Lung (tissue), 12 donors: ENCODE results near the gene C16orf96. TPM values are rescaled to one million over a fixed set of nuclear protein-coding genes. Genes with fewer than 3 reads are reported as not detected.

ENCODE experiments used
- ATAC-seq: fragments of 200-7000 bp; cut with Tn5 transposase; one replicate; pipeline ENCODE4 v1.9.1; 2020; ENCODE audit warnings: moderate number of reproducible peaks; ENCODE audit not compliant: insufficient read depth, low FRiP score
- DNase-seq, 3 donors: peaks; one replicate each; pipeline ENCODE4 v3.0.0-alpha.2; 2013 to 2017
- H3K27ac ChIP-seq, 2 donors: one replicate each; pipeline ENCODE4 v1.5.1; 2013; ENCODE audit warnings: mild to moderate bottlenecking in 2 of 2, moderate library complexity in 2 of 2, control low read depth in 1 of 2, inconsistent platforms in 1 of 2, low read depth in 1 of 2, low read length in 1 of 2
- H3K27me3 ChIP-seq, 3 donors: one replicate each; pipeline ENCODE4 v1.5.1; 2013; ENCODE audit warnings: low read length in 2 of 3; ENCODE audit not compliant: control insufficient read depth in 3 of 3, insufficient read depth in 3 of 3
- H3K36me3 ChIP-seq, 4 donors: one replicate each; pipeline ENCODE4 v1.5.1; 2013; ENCODE audit warnings: low read length in 4 of 4, mild to moderate bottlenecking in 1 of 4, moderate library complexity in 1 of 4; ENCODE audit not compliant: control insufficient read depth in 4 of 4, insufficient read depth in 4 of 4
- H3K4me1 ChIP-seq, 5 donors: one replicate each; pipeline ENCODE4 v1.5.1; 2013; ENCODE audit warnings: low read length in 5 of 5, mild to moderate bottlenecking in 2 of 5, moderate library complexity in 1 of 5; ENCODE audit not compliant: control insufficient read depth in 5 of 5, insufficient read depth in 5 of 5
- H3K4me3 ChIP-seq: one replicate; pipeline ENCODE4 v1.5.1; 2013; ENCODE audit warnings: mild to moderate bottlenecking, control low read depth, moderate library complexity
- H3K9ac ChIP-seq, 2 donors: one replicate each; pipeline ENCODE4 v1.5.1; 2013; ENCODE audit warnings: low read length in 2 of 2, control low read depth in 1 of 2; ENCODE audit not compliant: insufficient read depth in 1 of 2
- H3K9me3 ChIP-seq, 4 donors: one replicate each; pipeline ENCODE4 v1.5.1; 2013; ENCODE audit warnings: low read length in 3 of 4, mild to moderate bottlenecking in 1 of 4, moderate library complexity in 1 of 4; ENCODE audit not compliant: control insufficient read depth in 4 of 4, insufficient read depth in 3 of 4
- WGBS, 2 donors: extraction: QIAGEN DNeasy Blood & Tissue Kit; methylation state at CpG; one replicate each; pipeline ENCODE4 v1.1.7; 2013; 5-methylcytosine and 5-hydroxymethylcytosine counted together
- polyA plus RNA-seq, 2 donors: library from polyadenylated mRNA; stranded (reverse); fragments of 200-250 nt; gene quantifications; one replicate each; pipeline ENCODE4 v1.2.1, GENCODE V29; 2013
- total RNA-seq, 2 donors: library from RNA; depleted of rRNA in 1 of 2; stranded (reverse); fragments of >200 nt in 1 of 2; gene quantifications; one replicate each; pipeline ENCODE4 v1.2.1, GENCODE V29; 2014 to 2021
- TF ChIP-seq, protein P1 (sequence below): IDR thresholded peaks from 2 replicates; pipeline ENCODE4 v1.5.1; 2012; ENCODE audit warnings: mild to moderate bottlenecking; ENCODE audit errors: control extremely low read depth, extremely low read depth
- donor health status: control.
- donor health status: control.
- donor health status: Bipolar disorder and iron deficiency.
- donor health status: healthy.
- donor health status: DM: yes; HTN: yes; CAD: no.

C16orf96 gene
- total and polyA plus RNA-seq, 4 donors = 0.03 to 0.37 (median 0.16) TPM

DNA sequence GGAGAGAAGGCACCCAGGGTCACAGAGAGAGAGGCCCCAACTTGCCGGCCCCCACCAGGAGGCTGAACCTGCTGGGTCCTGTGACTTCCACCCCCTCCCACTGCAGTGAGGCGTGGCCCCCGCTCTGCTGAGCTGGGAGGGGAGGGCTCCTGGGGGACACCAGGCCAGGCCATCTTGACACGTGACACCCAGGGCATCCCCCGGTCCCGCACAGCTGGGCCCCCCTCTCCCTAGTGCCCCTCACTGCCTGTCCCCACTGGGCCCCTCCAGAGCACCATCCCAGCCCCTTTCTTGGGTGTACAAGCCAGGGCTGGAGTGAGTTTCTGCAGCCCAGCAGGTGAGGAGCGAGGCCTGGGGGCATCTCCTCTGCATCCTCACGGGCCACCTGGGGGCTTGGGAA lies 46.2 kb downstream of the C16orf96 start:
- WGBS, 2 donors = 67 to 74% methylated on average over 5 to 8 of the region's 8 CpGs
- ATAC-seq = no peak
- H3K36me3 ChIP-seq = no peaks in the 10 kb centered on the region

DNA sequence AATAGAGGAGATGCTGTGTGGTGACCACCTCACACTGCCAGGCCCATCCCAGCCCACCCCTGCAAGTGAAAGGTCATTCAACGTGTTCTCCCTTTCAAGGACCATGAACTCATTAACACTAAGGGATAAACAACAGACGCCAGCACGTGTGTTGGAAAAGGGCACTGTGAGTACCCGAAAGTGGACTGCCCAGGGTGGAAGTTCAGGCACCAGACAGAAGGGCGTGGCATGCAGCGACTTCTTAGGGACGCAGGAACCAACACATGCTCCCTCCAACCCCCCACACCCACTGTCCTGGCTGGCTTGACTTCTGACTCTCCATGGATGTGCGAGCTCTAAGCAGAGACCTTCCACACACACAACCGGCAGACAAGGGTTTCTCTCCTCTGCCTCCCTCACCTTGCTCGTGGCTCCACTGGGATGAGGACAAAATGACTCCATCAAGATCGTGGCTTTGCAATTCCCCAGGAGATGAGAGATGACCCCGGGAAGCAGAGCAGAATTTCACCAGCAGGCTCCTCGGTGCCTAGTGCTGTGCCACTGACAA lies 47.6 kb downstream of the C16orf96 start:
- Histone ChIP-seq H3K4me3 (no peak overlapping the region), H3K9me3 (no peaks in the 10 kb centered on the region), H3K27me3 (no peaks in the 10 kb centered on the region), H3K9ac (no peak overlapping the region), H3K27ac (no peak overlapping the region), H3K4me1 (peaks cover 0 to 17% (median 4%) of the 10 kb centered on the region in 5 donors), H3K36me3 (peaks cover 0 to 12% (median 0%) of the 10 kb centered on the region in 4 donors)
- 57 to 82% methylated on average over 13 of the region's 13 CpGs for WGBS, 2 donors
- TF ChIP-seq, protein P1, sequence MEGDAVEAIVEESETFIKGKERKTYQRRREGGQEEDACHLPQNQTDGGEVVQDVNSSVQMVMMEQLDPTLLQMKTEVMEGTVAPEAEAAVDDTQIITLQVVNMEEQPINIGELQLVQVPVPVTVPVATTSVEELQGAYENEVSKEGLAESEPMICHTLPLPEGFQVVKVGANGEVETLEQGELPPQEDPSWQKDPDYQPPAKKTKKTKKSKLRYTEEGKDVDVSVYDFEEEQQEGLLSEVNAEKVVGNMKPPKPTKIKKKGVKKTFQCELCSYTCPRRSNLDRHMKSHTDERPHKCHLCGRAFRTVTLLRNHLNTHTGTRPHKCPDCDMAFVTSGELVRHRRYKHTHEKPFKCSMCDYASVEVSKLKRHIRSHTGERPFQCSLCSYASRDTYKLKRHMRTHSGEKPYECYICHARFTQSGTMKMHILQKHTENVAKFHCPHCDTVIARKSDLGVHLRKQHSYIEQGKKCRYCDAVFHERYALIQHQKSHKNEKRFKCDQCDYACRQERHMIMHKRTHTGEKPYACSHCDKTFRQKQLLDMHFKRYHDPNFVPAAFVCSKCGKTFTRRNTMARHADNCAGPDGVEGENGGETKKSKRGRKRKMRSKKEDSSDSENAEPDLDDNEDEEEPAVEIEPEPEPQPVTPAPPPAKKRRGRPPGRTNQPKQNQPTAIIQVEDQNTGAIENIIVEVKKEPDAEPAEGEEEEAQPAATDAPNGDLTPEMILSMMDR = no peak
- no peak for DNase-seq
- ATAC-seq = no peak

More for the DNA sequence above, 46.2 kb downstream of the C16orf96 start:
- no peak for DNase-seq
- no peak overlapping the region for H3K27ac ChIP-seq
- no peak overlapping the region for H3K9ac ChIP-seq
- H3K27me3 ChIP-seq = no peaks in the 10 kb centered on the region
- TF ChIP-seq, protein P1 = no peak
- H3K4me3 ChIP-seq = no peak overlapping the region
- H3K9me3 ChIP-seq = no peaks in the 10 kb centered on the region
- H3K4me1 ChIP-seq = peaks cover 0 to 17% (median 4%) of the 10 kb centered on the region in 5 donors

DNA sequence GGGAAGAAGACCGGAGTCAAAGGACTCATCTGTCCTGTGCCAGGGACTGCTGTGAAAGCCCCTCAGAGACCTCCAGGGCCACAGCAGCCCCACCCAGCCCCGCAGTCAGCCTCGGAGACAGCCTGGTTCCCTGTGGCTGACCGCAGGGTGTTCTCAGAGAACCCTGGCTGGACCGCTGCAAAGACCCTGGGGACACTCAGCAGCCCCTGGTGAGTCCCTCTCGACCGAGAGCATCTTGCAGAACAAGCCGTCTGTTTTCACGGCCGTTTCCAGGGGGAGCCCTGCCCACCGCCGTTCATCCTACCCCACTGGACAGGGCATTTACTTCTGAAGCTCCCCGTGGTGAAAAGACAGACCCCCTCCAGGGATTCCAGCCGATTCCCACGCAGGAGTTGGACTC lies 48.3 kb downstream of the C16orf96 start:
- 70 to 72% methylated on average over 13 to 15 of the region's 15 CpGs for WGBS, 2 donors

More for the DNA sequence above, 48.3 kb downstream of the C16orf96 start:
- TF ChIP-seq, protein P1 = no peak
- no peak for ATAC-seq
- peaks cover 0 to 18% (median 0%) of the 10 kb centered on the region in 4 donors for H3K36me3 ChIP-seq
- H3K4me1 ChIP-seq = peaks cover 0 to 17% (median 4%) of the 10 kb centered on the region in 5 donors
- DNase-seq = no peak
- no peak overlapping the region for H3K27ac ChIP-seq
- no peaks in the 10 kb centered on the region for H3K27me3 ChIP-seq
- H3K9me3 ChIP-seq = no peaks in the 10 kb centered on the region
- H3K9ac ChIP-seq = no peak overlapping the region
- no peak overlapping the region for H3K4me3 ChIP-seq
